Right lobe of liver (tissue), 6 donors: Measurements from ENCODE around the gene MTUS2. TPM values are rescaled to one million over a fixed set of nuclear protein-coding genes. Genes with fewer than 3 reads are reported as not detected.
A peak's percentile ranks its signal among the peaks of the same experiment; 100 is the strongest.

Experiments
- ATAC-seq, 4 donors: fragments of 200-7000 bp; cut with Tn5 transposase; one replicate each; pipeline ENCODE4 v1.9.1; 2020; ENCODE audit warnings: mild to moderate bottlenecking in 4 of 4, moderate library complexity in 4 of 4
- DNase-seq, 3 donors: peaks; one replicate each; pipeline ENCODE4 v3.0.0-alpha.2; 2020
- H3K27ac ChIP-seq, 3 donors: fragments of 200-600 bp; one replicate each; pipeline ENCODE4 v1.8.0; 2022
- H3K27me3 ChIP-seq, 2 donors: fragments of 200-600 bp; one replicate each; pipeline ENCODE4 v1.8.0; 2022
- H3K36me3 ChIP-seq, 4 donors: fragments of 200-600 bp; sonication (generic) in 1 of 4; one replicate each; pipeline versions ENCODE4 v1.5.1 to v1.8.0; 2017 to 2022; ENCODE audit warnings: control low read depth in 1 of 4
- H3K4me1 ChIP-seq, 4 donors: fragments of 200-600 bp; sonication (generic) in 1 of 4; one replicate each; pipeline versions ENCODE4 v1.5.1 to v1.8.0; 2017 to 2022; ENCODE audit warnings: control low read depth in 1 of 4
- H3K4me3 ChIP-seq, 3 donors: fragments of 200-600 bp; one replicate each; pipeline ENCODE4 v1.8.0; 2022
- H3K9me3 ChIP-seq, 4 donors: fragments of 200-600 bp; sonication (generic) in 1 of 4; one replicate each; pipeline versions ENCODE4 v1.5.1 to v1.8.0; 2017 to 2022; ENCODE audit warnings: control low read depth in 1 of 4
- POLR2A ChIP-seq: fragments of 450-650 bp; IDR thresholded peaks from one replicate; pipeline ENCODE4 v1.6.1; 2017; ENCODE audit warnings: antibody characterized with exemption, mild to moderate bottlenecking
- WGBS: methylation state at CpG from one replicate; pipeline ENCODE4 v1.1.6; 2018; ENCODE audit warnings: low coverage, low lambda C conversion rate; ENCODE audit not compliant: insufficient coverage; ENCODE audit errors: missing lambda C conversion rate; 5-methylcytosine and 5-hydroxymethylcytosine counted together
- intact Hi-C, 2 donors: fragments of 100-400 bp; cut with DNase I; formaldehyde crosslinking; loops; one replicate each; pipeline versions ENCODE4 v1.11.2 to v1.14.1; 2022
- long read RNA-seq: library from polyadenylated mRNA; unstranded; transcript quantifications from one replicate; pipeline ENCODE4 v2.0.0, GENCODE V29; 2019
- total RNA-seq, 6 experiments: library from RNA; depleted of rRNA in 2 of 6; stranded (reverse); fragments of >200 nt in 2 of 6; fragmentation: NEBNext Ultra II Directional in 3 of 6; extraction: Animal tissue kit (Norgen Biotek cat#: 25700) in 3 of 6; gene quantifications; one replicate each; pipeline versions ENCODE4 v1.1.0 to v1.2.4, GENCODE V29; 2016 to 2023
- TF ChIP-seq, protein P1 (sequence below), 4 donors: fragments of 200-600 bp in 3 of 4; fragments of 450-650 bp in 1 of 4; IDR thresholded peaks; one replicate each; pipeline versions ENCODE4 v1.5.1 to v1.8.0; 2016 to 2022; ENCODE audit warnings: antibody characterized with exemption in 4 of 4, mild to moderate bottlenecking in 2 of 4
- donor health status: DM: no; HTN: yes; CAD: no.
- donor health status: DM: no; HTN: no; CAD: no.
- donor health status: DM: no; HTN: no; CAD: no.
- donor health status: DM: no; HTN: yes; CAD: no.
- donor health status: DM: no; HTN: yes; CAD: no.

The MTUS2 gene
- total RNA-seq = 1 to 10 TPM in 3 of 6 experiments, under 1 TPM in 3; 0.15 to 2.2 (median 0.98) TPM
- long read RNA-seq = 0 reads

DNA sequence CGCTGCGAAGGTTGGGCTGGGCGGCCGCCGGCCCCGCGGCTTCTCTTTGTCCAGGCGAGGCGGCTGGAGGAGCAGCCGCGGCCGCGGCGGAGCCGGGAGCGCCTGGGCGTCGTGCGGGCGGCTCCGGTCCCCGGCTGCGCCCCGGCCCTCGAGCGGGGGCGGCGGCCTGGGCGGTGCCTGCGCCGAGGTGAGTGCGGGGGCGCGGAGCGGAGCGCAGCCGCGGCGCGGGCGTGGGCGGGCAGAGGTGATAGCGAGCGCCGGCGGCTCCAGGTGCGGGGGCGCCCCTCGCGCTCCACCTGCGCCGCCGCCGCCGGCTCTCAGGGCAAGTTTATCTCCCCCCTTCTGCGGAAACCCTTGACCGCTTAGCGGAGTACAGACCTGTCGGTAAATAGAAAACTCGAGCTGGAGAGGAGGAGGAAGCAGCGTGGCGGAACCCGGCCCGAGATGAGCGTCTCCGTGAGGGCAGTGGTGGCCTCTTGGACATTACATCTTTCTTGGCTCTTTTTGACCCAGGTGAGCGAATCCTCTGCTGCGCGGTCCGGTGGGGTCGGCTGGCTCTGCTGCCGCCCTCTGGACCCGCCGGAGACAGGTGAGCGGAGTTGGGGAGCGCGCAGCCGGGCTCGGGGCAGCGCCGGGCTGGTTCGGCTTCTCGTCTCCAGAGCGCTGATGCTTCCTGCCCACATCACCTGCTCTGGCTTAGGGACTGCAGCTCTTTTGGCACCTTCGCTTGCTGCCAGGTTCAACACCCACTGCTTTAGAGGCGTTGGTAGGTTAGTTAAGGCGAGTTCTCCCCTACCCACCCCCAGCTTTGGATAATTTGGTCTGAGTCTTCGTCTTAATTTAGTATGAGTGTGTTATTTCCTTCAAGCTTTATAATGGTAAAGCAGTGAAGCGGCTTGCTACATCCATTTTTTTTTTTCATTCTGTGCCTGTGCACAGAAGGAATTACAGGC is at the start of gene MTUS2:
Gene MTUS2 (plus strand): TSS at position 241 of the 953 bp plus-strand sequence.
- H3K27ac ChIP-seq = no peak within 1 kb of the TSS

DNA sequence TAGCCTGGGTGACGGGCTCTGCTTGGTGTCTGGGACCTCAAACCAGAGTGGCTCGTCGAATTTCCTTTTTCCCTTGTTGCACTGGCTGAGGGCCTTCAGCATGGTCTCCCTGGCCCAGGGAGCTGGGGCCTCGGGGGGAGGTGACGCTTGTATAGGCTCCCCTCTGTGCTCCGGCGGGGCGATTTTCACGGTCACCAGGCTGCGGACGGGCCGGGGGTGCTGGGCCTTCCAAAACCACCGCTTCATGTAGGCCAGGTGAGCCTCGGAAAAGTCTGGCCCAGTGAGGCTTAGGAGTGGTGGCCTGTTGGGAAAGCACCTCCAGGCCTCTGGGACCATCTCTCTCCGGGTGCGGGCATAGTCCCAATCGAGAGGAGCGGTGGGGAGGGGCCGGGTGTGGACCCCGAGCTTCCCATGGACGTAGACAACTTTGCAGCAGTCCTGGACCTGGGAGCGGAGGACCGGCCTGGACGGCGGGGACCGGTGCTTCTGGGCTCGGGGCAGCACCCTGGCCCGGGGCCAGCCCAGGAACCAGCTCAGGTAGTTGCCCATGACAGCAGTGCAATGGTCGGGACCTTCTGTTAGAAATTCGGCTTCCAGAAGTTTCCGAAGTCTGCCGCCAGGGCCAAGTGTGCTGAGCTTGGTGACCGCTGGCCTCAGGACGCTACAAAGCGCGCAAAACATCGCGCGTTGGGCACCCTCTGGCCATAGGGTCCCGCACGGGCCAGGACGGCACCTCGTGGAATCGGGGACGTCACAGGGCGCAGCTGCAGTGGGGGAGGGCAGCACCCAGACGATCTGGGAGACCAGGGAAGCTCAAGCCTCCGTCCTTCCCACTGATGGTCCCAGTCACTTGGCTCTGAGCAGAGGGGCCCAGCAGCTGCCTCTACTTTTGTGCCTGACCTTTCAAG is 41.6 kb upstream of the MTUS2 start:
- no peak overlapping the region for H3K27ac ChIP-seq
- ATAC-seq (no peak), DNase-seq (no peak)
- H3K9me3 ChIP-seq = no peaks in the 10 kb centered on the region
- no peak overlapping the region for H3K4me3 ChIP-seq
- H3K36me3 ChIP-seq = no peaks in the 10 kb centered on the region
- intact Hi-C loops = no loop called here
- H3K4me1 ChIP-seq = no peaks in the 10 kb centered on the region
- WGBS = 88% methylated on average over 6 of the region's 48 CpGs
- TF ChIP-seq, protein P1, sequence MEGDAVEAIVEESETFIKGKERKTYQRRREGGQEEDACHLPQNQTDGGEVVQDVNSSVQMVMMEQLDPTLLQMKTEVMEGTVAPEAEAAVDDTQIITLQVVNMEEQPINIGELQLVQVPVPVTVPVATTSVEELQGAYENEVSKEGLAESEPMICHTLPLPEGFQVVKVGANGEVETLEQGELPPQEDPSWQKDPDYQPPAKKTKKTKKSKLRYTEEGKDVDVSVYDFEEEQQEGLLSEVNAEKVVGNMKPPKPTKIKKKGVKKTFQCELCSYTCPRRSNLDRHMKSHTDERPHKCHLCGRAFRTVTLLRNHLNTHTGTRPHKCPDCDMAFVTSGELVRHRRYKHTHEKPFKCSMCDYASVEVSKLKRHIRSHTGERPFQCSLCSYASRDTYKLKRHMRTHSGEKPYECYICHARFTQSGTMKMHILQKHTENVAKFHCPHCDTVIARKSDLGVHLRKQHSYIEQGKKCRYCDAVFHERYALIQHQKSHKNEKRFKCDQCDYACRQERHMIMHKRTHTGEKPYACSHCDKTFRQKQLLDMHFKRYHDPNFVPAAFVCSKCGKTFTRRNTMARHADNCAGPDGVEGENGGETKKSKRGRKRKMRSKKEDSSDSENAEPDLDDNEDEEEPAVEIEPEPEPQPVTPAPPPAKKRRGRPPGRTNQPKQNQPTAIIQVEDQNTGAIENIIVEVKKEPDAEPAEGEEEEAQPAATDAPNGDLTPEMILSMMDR (IDR thresholded peaks at IDR 0.05) = no peak
- no peak for TF ChIP-seq POLR2A
- no peaks in the 10 kb centered on the region for H3K27me3 ChIP-seq

More for the DNA sequence above, at the start of gene MTUS2:
- peak in 2 of 3 donors; percentile 52 to 53 for DNase-seq
- H3K9me3 ChIP-seq = peaks cover 0 to 5% (median 0%) of the 10 kb centered on the region in 4 donors
- peaks cover 0 to 7% (median 0%) of the 10 kb centered on the region in 4 donors for H3K4me1 ChIP-seq
- WGBS = 5% methylated on average over 16 of the region's 89 CpGs
- H3K36me3 ChIP-seq = no peaks in the 10 kb centered on the region
- TF ChIP-seq, protein P1 (IDR thresholded peaks at IDR 0.05) = no peak
- no peak for TF ChIP-seq POLR2A
- intact Hi-C loops = no loop called here
- ATAC-seq = peak; percentile 31 to 64 (median 58)
- H3K27me3 ChIP-seq = no peaks in the 10 kb centered on the region
- H3K4me3 ChIP-seq = peak within 1 kb of the TSS; percentile 55 to 62 (median 58)

DNA sequence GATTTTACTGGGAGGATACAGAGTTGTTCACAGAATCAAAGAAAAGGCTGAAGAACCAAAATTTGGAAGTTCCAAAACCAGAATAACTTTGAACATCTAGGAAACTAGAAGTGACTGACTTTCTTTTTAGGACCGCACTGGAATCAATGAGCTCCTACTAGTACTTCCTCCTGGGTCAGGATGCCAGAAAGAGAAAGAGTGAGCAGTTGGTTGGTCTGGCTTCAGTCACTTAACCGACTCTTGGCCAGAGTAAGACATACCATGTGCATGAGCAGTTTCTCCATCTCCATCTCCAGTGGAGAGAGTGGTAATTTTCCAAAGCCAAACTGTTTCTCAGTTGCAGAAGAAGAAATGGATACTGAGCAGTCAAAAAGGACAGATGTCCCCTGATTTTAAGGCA is 27.1 kb upstream of the MTUS2 start:
- no peak overlapping the region for H3K4me3 ChIP-seq
- ATAC-seq (no peak), DNase-seq (no peak)
- H3K36me3 ChIP-seq = no peaks in the 10 kb centered on the region
- intact Hi-C loops = loop anchor here (10.0 kb wide), 1 partner anchor 108 kb away; no protein-coding TSS in a partner anchor
- H3K27me3 ChIP-seq = no peaks in the 10 kb centered on the region
- peaks cover 0 to 18% (median 3%) of the 10 kb centered on the region in 4 donors for H3K4me1 ChIP-seq
- no peak overlapping the region for H3K27ac ChIP-seq
- no peak for TF ChIP-seq POLR2A
- TF ChIP-seq, protein P1 (IDR thresholded peaks at IDR 0.05) = no peak
- no peaks in the 10 kb centered on the region for H3K9me3 ChIP-seq
- 44% methylated on average over 2 of the region's 2 CpGs for WGBS

DNA sequence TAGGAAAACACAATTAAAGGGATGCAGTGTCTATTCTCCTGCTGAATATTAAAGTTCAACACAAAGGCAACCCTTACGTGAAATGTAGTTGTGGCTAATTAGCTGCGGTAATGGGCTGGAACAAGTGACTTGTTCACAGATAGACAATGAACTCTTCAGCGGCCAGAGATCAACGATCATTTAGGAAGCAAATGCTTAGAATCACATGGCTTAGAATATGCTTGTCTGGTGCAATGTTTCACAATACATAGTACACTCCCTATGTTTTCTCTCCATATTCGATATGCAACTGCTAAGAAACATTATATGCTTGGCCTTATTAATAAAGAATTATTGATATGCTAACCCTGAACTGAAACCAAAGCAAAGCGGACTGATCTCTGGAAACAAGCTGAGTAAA is 25.7 kb upstream of the MTUS2 start:
- Histone ChIP-seq H3K4me3 (no peak overlapping the region), H3K27ac (peak overlapping the region in 2 of 3 donors; percentile 6 to 22), H3K27me3 (no peaks in the 10 kb centered on the region), H3K4me1 (peaks cover 0 to 18% (median 3%) of the 10 kb centered on the region in 4 donors), H3K9me3 (no peaks in the 10 kb centered on the region), H3K36me3 (no peaks in the 10 kb centered on the region)
- TF ChIP-seq, protein P1 (IDR thresholded peaks at IDR 0.05) = no peak
- no peak for TF ChIP-seq POLR2A
- ATAC-seq (peak; percentile 75 to 82 (median 80)), DNase-seq (no peak)
- intact Hi-C loops = loop anchor here (10.0 kb wide), 1 partner anchor 110 kb away; no protein-coding TSS in a partner anchor
- 26% methylated on average over 6 of the region's 6 CpGs for WGBS
